GM21390 (cell line): ENCODE results near the gene FAM170A.

ENCODE experiments used
- ATAC-seq: cut with Tn5 transposase; IDR thresholded peaks from one replicate; pipeline ENCODE4 v1.9.1; 2021; ENCODE audit not compliant: unreplicated experiment

FAM170A gene, protein sequence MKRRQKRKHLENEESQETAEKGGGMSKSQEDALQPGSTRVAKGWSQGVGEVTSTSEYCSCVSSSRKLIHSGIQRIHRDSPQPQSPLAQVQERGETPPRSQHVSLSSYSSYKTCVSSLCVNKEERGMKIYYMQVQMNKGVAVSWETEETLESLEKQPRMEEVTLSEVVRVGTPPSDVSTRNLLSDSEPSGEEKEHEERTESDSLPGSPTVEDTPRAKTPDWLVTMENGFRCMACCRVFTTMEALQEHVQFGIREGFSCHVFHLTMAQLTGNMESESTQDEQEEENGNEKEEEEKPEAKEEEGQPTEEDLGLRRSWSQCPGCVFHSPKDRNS

DNA sequence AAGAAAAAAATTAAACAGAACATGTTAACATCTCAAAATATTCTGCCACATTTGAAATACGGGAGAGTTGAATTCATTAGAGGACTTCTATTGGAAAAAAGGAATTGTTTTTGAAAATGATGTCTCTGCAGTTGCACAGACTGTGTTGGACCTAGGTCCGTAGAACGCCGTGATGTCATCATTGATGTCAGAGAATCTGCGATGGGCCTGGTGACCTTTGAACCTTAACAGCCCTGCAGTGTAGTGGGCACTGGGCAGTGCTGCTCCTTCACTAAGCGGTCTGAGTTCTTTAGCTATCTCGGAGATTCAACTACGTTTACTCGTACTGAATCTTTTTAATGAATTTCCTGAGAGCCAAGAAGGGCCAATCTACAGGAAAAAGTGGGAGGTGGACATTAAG is at the start of gene FAM170A:
Gene FAM170A (plus strand): TSS at position 220 of the 400 bp plus-strand sequence. CDS start 211 bp downstream, outside the sequence.
- ATAC-seq = no peak

DNA sequence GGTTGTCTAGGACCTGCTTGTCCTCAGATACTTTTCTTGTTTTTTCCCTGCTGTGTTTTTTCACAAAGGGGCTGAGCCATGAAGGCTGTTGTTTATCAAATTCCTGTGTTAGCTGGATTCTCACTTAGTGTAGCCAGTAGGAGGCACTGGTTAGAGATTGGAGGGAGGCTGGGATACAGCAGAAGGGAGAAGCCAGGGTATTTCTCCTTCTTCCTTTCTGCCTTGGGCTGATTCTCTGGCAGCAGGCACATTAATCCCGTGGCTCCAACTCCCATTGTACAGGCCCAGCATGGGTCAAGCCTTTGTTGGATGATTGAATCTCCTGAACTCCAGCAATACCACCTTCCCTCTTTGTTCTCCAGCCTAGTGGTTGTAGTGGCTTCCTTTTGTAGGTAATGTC is 46.4 kb upstream of the FAM170A start:
- ATAC-seq = no peak

- peak; percentile 67 for ATAC-seq
Observed at GRCh38 chr5:119583684-119584083, 45.7 kb upstream of the FAM170A start.

DNA sequence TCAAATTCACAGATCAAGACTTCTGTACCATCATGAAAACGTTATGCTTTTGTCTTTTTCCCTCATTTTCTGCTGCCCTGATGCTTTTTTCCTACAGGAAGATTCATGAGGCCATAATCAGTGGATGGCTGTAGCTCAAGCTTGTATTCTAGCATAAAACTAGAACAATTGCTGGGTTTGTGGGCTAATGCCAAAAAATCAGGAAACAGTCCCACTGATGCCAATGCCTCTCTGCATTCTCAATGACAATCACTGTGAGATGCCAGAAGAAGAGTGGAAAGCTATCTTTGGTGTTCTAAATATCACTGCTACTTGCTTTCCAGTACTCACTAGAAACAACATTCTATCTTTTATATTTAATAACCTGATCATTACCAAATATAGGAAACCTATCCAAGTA is 33.3 kb upstream of the FAM170A start:
- no peak for ATAC-seq

GRCh38 chr5:119597728-119598298 is 31.5 kb upstream of the FAM170A start:
- peak; percentile 49 for ATAC-seq

DNA sequence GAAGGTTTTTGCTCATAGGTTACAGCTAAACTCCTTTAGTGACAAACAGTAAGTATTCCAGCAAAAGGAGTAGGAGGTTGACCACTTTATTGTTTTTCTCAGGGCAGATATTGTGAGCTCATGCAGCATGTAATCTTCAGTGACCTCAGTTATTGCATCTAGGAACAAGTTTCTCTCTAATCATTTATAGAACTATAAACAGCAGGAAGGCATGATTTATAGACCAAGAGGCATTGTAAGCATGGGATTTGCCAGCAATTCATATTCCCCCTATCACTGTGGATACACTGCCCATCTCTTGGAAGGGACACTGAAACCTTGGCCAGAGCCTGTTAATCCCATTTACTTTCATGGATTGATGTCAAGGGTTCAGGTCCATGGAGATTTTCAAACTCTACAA is 15.4 kb upstream of the FAM170A start:
- ATAC-seq = no peak

GRCh38 chr5:119614838-119615237 is 14.5 kb upstream of the FAM170A start:
- no peak for ATAC-seq

- ATAC-seq = no peak
Observed at GRCh38 chr5:119626086-119626485, 3.3 kb upstream of the FAM170A start.

DNA sequence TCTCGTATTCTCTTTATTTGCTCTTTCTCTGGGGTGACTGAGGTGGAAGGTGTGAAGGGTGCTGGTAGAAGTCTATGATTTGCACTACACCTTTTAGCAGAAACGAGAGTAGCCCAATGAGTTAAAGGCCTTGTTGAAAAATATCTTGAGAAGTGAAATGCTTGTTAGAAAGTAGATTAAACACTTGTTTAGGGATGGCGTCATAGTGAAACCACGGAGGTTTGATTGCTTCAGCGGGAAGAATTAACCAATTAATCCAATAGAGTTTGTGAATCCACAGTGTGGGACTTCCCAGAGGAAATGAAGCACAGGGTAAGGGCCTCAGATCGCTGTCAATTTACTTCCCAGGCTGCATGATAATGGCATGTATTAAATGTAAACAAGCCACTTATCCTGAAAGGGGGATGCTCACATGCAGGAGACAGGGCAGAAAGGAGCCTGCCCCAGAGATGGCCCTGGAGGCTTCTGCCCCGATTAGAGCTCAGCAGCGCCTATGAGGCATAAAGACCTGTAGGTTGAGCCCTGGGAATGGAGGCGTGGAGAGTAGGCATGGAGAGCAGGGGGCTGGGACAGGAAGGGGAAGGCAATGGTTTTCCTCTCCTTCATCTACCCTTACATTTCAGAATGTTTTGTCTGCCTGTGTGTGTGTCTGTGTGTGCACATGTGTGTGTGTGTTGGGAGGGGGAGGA is 1.5 kb downstream of the FAM170A start:
- no peak for ATAC-seq

GRCh38 chr5:119631660-119632059 is 2.3 kb downstream of the FAM170A start:
- no peak for ATAC-seq

DNA sequence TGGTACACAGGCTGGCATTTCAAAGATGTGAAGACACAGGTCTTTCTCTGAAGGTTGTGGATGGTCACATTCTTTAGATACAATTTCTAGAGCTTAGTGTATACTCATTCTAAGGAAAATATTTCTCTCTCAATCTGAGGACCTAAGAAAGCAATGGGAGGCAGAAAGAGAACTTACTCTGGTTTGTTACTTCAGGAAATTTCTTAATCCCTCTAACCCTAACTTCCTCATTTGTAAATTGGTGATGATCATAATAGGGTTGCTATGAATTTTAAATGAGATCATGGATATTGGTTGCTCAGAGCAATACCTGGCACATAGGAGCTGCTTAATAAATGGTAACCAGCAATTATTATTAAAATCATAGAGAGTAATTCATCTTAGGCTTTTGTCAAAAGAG is 22.1 kb downstream of the FAM170A start:
- ATAC-seq = no peak

- no peak for ATAC-seq
Observed at GRCh38 chr5:119655061-119655460, 25.7 kb downstream of the FAM170A start.

- no peak for ATAC-seq
Observed at GRCh38 chr5:119656023-119656422, 26.7 kb downstream of the FAM170A start.

DNA sequence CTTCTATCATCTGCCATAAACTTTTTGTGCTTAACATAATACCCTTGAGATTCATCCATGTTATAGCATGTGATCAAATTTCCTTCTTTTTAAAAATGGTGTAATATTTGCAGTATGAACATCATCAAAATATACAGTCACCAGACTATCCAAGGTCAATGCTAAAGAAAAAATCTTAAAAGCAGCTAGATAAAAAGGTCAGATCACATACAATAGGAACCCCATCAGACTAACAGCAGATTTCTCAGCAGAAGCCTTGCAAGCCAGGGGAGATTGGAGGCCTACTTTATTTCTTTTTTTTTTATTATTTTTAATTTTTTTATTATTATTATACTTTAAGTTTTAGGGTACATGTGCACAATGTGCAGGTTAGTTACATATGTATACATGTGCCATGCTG is 37.2 kb downstream of the FAM170A start:
- ATAC-seq = no peak

GRCh38 chr5:119678351-119679028 is 49.1 kb downstream of the FAM170A start:
- ATAC-seq = no peak

GRCh38 chr5:119680080-119680479 is 50.7 kb downstream of the FAM170A start:
- no peak for ATAC-seq

GRCh38 chr5:119681734-119682133 is 52.4 kb downstream of the FAM170A start:
- no peak for ATAC-seq

- ATAC-seq = no peak
Observed at GRCh38 chr5:119682372-119682771, 53.0 kb downstream of the FAM170A start.
